ENCODE data around the gene C5orf58.

Gene C5orf58

DNA sequence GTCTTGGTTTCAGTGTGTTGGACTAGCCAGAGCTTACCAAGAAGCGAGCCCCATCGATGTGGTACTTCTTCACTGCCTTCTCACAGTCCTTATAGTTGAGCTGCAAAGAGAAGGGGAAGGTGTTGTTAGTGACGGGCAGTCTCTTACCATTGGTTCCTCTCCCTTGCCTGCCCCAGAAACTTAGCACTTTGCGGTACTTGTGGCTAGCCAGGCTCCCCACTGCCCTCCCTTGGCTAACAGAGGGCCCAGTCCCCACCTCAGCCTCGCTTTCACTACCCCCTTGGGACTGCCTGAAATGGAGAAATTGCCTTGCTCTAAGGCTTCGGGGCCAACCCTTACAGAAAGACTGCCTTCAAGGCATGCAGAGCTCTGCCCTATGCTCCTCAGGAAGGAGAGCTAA lies 60.5 kb downstream of the C5orf58 start:
- TF ChIP-seq, protein P1, sequence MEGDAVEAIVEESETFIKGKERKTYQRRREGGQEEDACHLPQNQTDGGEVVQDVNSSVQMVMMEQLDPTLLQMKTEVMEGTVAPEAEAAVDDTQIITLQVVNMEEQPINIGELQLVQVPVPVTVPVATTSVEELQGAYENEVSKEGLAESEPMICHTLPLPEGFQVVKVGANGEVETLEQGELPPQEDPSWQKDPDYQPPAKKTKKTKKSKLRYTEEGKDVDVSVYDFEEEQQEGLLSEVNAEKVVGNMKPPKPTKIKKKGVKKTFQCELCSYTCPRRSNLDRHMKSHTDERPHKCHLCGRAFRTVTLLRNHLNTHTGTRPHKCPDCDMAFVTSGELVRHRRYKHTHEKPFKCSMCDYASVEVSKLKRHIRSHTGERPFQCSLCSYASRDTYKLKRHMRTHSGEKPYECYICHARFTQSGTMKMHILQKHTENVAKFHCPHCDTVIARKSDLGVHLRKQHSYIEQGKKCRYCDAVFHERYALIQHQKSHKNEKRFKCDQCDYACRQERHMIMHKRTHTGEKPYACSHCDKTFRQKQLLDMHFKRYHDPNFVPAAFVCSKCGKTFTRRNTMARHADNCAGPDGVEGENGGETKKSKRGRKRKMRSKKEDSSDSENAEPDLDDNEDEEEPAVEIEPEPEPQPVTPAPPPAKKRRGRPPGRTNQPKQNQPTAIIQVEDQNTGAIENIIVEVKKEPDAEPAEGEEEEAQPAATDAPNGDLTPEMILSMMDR (IDR thresholded peaks at IDR 0.05), result no peak

DNA sequence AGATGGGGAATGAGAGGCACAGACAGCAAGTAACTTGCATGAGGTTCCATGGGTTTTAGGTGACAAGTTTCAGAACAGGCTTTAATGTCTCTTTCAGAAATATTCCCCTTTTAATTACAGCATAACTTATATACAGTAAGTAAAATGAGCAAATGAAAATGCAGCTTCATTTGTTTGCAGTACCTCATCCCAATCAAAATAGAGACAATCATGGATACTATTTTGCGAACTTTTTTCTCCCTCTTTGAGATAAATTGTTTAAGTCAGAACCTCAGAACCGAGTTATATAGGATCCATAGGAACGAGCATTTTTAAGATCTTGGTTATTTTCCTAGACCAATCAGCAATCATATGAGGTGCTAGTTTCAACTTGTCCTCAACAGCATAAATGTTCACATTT lies 61.3 kb downstream of the C5orf58 start:
- TF ChIP-seq, protein P1 (IDR thresholded peaks at IDR 0.05), result no peak

DNA sequence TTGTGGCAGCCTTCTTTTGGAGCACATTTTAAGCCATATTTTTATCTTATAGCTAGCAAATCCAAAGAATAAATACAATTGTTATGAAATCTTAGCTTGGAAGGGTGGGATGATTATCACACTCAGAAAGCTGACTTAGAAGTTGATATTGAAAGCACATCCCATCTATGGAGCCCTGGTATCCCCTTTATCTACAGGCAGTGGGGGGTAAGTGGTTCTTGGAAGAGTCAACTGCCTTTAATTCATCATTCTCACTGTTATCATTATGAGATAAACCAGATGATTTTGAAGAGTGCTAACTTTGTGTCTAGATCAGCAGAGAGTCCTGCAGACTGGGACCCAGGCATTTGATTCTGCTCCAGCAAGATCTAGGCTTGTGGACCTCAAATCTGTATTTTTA lies 61.8 kb downstream of the C5orf58 start:
- TF ChIP-seq, protein P1 (IDR thresholded peaks at IDR 0.05), result no peak
